ENCODE results near the gene CREBBP.

CREBBP gene

GRCh38 chr16:3793161-3793576, 87.3 kb downstream of the CREBBP start:
- DNase-seq, result no peak
- Mint-ChIP-seq H3K36me3 (peaks cover 54% of the 10 kb centered on the region), H3K27ac (no peak overlapping the region), H3K9me3 (no peaks in the 10 kb centered on the region), H3K27me3 (no peaks in the 10 kb centered on the region), H3K4me3 (no peak overlapping the region), H3K4me1 (peaks cover 82% of the 10 kb centered on the region)
- CTCF ChIA-PET, result no interaction called here

GRCh38 chr16:3792472-3793012, 88.0 kb downstream of the CREBBP start:
- Mint-ChIP-seq H3K36me3 (peaks cover 54% of the 10 kb centered on the region), H3K4me3 (no peak overlapping the region), H3K9me3 (no peaks in the 10 kb centered on the region), H3K27ac (peak overlapping the region; percentile 17), H3K4me1 (peaks cover 77% of the 10 kb centered on the region), H3K27me3 (peaks cover 5% of the 10 kb centered on the region)
- no peak for DNase-seq
- CTCF ChIA-PET, result no interaction called here

GRCh38 chr16:3791701-3792100, 88.8 kb downstream of the CREBBP start:
- no peak for DNase-seq
- H3K27me3 Mint-ChIP-seq, result peaks cover 6% of the 10 kb centered on the region
- H3K9me3 Mint-ChIP-seq, result no peaks in the 10 kb centered on the region
- no peak overlapping the region for H3K4me3 Mint-ChIP-seq
- CTCF ChIA-PET, result interaction anchor here (0.9 kb wide), 1 partner anchor 10 kb away, joined by 3 read pairs; no protein-coding TSS in a partner anchor
- peaks cover 56% of the 10 kb centered on the region for H3K36me3 Mint-ChIP-seq
- peaks cover 70% of the 10 kb centered on the region for H3K4me1 Mint-ChIP-seq
- H3K27ac Mint-ChIP-seq, result no peak overlapping the region

GRCh38 chr16:3789375-3790099, 91.0 kb downstream of the CREBBP start:
- DNase-seq, result no peak
- H3K36me3 Mint-ChIP-seq, result peaks cover 61% of the 10 kb centered on the region
- peaks cover 6% of the 10 kb centered on the region for H3K27me3 Mint-ChIP-seq
- H3K9me3 Mint-ChIP-seq, result no peaks in the 10 kb centered on the region
- CTCF ChIA-PET, result interaction anchor here (0.8 kb wide), 1 partner anchor 16 kb away, joined by 4 read pairs; no protein-coding TSS in a partner anchor
- peak overlapping the region; percentile 79 for H3K27ac Mint-ChIP-seq
- peak overlapping the region; percentile 43 for H3K4me3 Mint-ChIP-seq
- peaks cover 57% of the 10 kb centered on the region for H3K4me1 Mint-ChIP-seq

- Mint-ChIP-seq H3K27ac (peak overlapping the region; percentile 58), H3K4me1 (peaks cover 55% of the 10 kb centered on the region), H3K27me3 (peaks cover 6% of the 10 kb centered on the region), H3K36me3 (peaks cover 65% of the 10 kb centered on the region), H3K4me3 (peak overlapping the region; percentile 43), H3K9me3 (no peaks in the 10 kb centered on the region)
- CTCF ChIA-PET, result no interaction called here
- DNase-seq, result no peak
Observed at GRCh38 chr16:3788711-3789374, 91.7 kb downstream of the CREBBP start.

GRCh38 chr16:3787924-3788661, 92.4 kb downstream of the CREBBP start:
- Mint-ChIP-seq H3K27me3 (peaks cover 6% of the 10 kb centered on the region), H3K4me3 (no peak overlapping the region), H3K9me3 (no peaks in the 10 kb centered on the region), H3K36me3 (peaks cover 59% of the 10 kb centered on the region), H3K4me1 (peaks cover 48% of the 10 kb centered on the region), H3K27ac (no peak overlapping the region)
- no peak for DNase-seq
- CTCF ChIA-PET, result no interaction called here

GRCh38 chr16:3785413-3785812, 95.1 kb downstream of the CREBBP start:
- no peak for DNase-seq
- Mint-ChIP-seq H3K4me1 (peaks cover 26% of the 10 kb centered on the region), H3K27ac (no peak overlapping the region), H3K4me3 (no peak overlapping the region), H3K27me3 (peaks cover 6% of the 10 kb centered on the region), H3K36me3 (peaks cover 52% of the 10 kb centered on the region), H3K9me3 (no peaks in the 10 kb centered on the region)
- CTCF ChIA-PET, result no interaction called here

GRCh38 chr16:3783516-3783915, 97.0 kb downstream of the CREBBP start:
- H3K27ac Mint-ChIP-seq, result no peak overlapping the region
- peaks cover 40% of the 10 kb centered on the region for H3K36me3 Mint-ChIP-seq
- peaks cover 6% of the 10 kb centered on the region for H3K27me3 Mint-ChIP-seq
- H3K9me3 Mint-ChIP-seq, result no peaks in the 10 kb centered on the region
- H3K4me3 Mint-ChIP-seq, result no peak overlapping the region
- peaks cover 8% of the 10 kb centered on the region for H3K4me1 Mint-ChIP-seq
- no peak for DNase-seq
- CTCF ChIA-PET, result interaction anchor here (0.6 to 1.1 kb wide), 2 partner anchors 10 to 17 kb away, joined by 3 read pairs; no protein-coding TSS in a partner anchor

GRCh38 chr16:3782566-3782965, 97.9 kb downstream of the CREBBP start:
- Mint-ChIP-seq H3K36me3 (peaks cover 46% of the 10 kb centered on the region), H3K27me3 (peaks cover 1% of the 10 kb centered on the region), H3K27ac (no peak overlapping the region), H3K4me1 (peaks cover 3% of the 10 kb centered on the region), H3K9me3 (no peaks in the 10 kb centered on the region), H3K4me3 (no peak overlapping the region)
- CTCF ChIA-PET, result no interaction called here
- no peak for DNase-seq

GRCh38 chr16:3781421-3781820, 99.1 kb downstream of the CREBBP start:
- no peak overlapping the region for H3K27ac Mint-ChIP-seq
- no peaks in the 10 kb centered on the region for H3K9me3 Mint-ChIP-seq
- CTCF ChIA-PET, result interaction anchor here (1.1 to 1.5 kb wide), 4 partner anchors 10 to 127 kb away, joined by 3 to 4 read pairs (median 3); partner anchors contain the start of gene DNASE1
- peaks cover 3% of the 10 kb centered on the region for H3K4me1 Mint-ChIP-seq
- no peak for DNase-seq
- no peak overlapping the region for H3K4me3 Mint-ChIP-seq
- peaks cover 49% of the 10 kb centered on the region for H3K36me3 Mint-ChIP-seq
- no peaks in the 10 kb centered on the region for H3K27me3 Mint-ChIP-seq

GRCh38 chr16:3780570-3780969, 99.9 kb downstream of the CREBBP start:
- peak; percentile 50 for DNase-seq
- Mint-ChIP-seq H3K9me3 (no peaks in the 10 kb centered on the region), H3K27ac (no peak overlapping the region), H3K4me1 (peaks cover 3% of the 10 kb centered on the region), H3K4me3 (no peak overlapping the region), H3K27me3 (no peaks in the 10 kb centered on the region), H3K36me3 (peaks cover 47% of the 10 kb centered on the region)
- CTCF ChIA-PET, result interaction anchor here (1.0 to 1.5 kb wide), 3 partner anchors 98 to 174 kb away, joined by 3 to 4 read pairs (median 3); partner anchors contain the start of gene DNASE1

GRCh38 chr16:3776316-3776715, 104.2 kb downstream of the CREBBP start:
- peaks cover 47% of the 10 kb centered on the region for H3K36me3 Mint-ChIP-seq
- H3K4me3 Mint-ChIP-seq, result no peak overlapping the region
- CTCF ChIA-PET, result no interaction called here
- no peak overlapping the region for H3K27ac Mint-ChIP-seq
- H3K9me3 Mint-ChIP-seq, result no peaks in the 10 kb centered on the region
- no peaks in the 10 kb centered on the region for H3K27me3 Mint-ChIP-seq
- H3K4me1 Mint-ChIP-seq, result peaks cover 3% of the 10 kb centered on the region
- DNase-seq, result no peak

- Mint-ChIP-seq H3K4me3 (no peak overlapping the region), H3K27ac (no peak overlapping the region), H3K27me3 (no peaks in the 10 kb centered on the region), H3K9me3 (no peaks in the 10 kb centered on the region), H3K36me3 (peaks cover 54% of the 10 kb centered on the region), H3K4me1 (no peaks in the 10 kb centered on the region)
- CTCF ChIA-PET, result no interaction called here
- no peak for DNase-seq
Observed at GRCh38 chr16:3774819-3775218, 105.7 kb downstream of the CREBBP start.

- H3K4me1 Mint-ChIP-seq, result no peaks in the 10 kb centered on the region
- H3K27me3 Mint-ChIP-seq, result no peaks in the 10 kb centered on the region
- H3K36me3 Mint-ChIP-seq, result peaks cover 58% of the 10 kb centered on the region
- H3K4me3 Mint-ChIP-seq, result no peak overlapping the region
- CTCF ChIA-PET, result interaction anchor here (1.4 kb wide), 1 partner anchor 10 kb away, joined by 3 read pairs; no protein-coding TSS in a partner anchor
- no peak overlapping the region for H3K27ac Mint-ChIP-seq
- no peaks in the 10 kb centered on the region for H3K9me3 Mint-ChIP-seq
- DNase-seq, result no peak
Observed at GRCh38 chr16:3774156-3774767, 106.3 kb downstream of the CREBBP start.
